ENCODE measurements around the gene FTCD. TPM values are rescaled to one million over a fixed set of nuclear protein-coding genes. Genes with fewer than 3 reads are reported as not detected.
"Not testable (repeated sequence)": the region's sequence is repeated elsewhere in the genome, so short reads cannot be mapped to it uniquely, and the experiment has no call there.

The FTCD gene, protein sequence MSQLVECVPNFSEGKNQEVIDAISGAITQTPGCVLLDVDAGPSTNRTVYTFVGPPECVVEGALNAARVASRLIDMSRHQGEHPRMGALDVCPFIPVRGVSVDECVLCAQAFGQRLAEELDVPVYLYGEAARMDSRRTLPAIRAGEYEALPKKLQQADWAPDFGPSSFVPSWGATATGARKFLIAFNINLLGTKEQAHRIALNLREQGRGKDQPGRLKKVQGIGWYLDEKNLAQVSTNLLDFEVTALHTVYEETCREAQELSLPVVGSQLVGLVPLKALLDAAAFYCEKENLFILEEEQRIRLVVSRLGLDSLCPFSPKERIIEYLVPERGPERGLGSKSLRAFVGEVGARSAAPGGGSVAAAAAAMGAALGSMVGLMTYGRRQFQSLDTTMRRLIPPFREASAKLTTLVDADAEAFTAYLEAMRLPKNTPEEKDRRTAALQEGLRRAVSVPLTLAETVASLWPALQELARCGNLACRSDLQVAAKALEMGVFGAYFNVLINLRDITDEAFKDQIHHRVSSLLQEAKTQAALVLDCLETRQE
- total RNA-seq = 0.10 TPM

DNA sequence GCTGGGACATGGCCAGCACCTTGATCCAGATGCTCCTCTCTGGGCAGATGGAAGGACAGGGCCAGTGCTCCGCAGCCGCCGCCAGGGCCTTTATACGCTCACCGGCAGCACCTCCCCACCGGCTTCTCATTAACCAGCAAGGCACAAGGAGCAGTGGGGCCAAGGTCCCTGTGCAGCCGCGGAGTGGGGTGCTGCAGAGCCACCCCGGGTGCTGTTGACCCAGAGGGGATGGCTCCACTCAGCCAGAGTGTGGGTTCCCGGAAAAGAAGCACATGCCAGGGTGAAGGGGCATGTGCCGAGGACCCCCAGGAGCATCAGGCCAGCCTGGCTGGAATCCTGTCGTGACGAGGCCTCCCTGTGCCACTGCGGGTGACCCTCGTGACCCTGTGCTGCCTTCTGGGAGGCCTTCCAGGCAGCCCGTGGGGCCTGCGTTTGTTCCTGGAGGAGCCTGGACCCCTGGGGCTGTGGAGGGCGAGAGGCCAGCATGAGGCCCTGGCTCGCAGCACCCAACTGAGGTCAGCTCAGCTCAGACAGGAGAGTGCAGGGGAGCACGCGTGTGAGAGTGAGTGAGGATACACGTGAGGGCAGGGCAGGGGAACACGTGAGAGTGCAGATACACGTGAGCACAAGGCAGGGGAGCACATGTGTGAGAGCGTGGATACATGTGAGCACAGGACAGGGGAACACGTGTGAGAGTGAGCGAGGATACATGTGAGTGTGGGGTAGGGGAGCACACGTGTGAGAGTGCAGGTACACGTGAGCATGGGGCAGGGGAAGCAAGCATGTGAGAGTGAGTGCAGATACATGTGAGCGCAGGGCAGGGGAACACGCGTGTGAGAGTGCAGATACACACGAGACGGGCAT lies at the start of gene FTCD:
Gene FTCD (minus strand): TSS at position 66 of the 864 bp plus-strand sequence. CDS start 56 bp downstream, at position 10.
- H3K4me3 ChIP-seq (ENCODE audit: low read length) = no peak within 1 kb of the TSS
- H3K27me3 ChIP-seq (ENCODE audit: insufficient read depth, low read length) = no peaks in the 10 kb centered on the region
- no peaks in the 10 kb centered on the region for H3K4me1 ChIP-seq (ENCODE audit: insufficient read depth, low read length)
- no peaks in the 10 kb centered on the region for H3K9me3 ChIP-seq (ENCODE audit: low read depth, low read length)

- Histone ChIP-seq H3K4me1 (ENCODE audit: insufficient read depth, low read length) (no peaks in the 10 kb centered on the region), H3K9me3 (ENCODE audit: low read depth, low read length) (no peaks in the 10 kb centered on the region), H3K4me3 (ENCODE audit: low read length) (no peak overlapping the region), H3K27me3 (ENCODE audit: insufficient read depth, low read length) (no peaks in the 10 kb centered on the region)
These were observed 49.8 kb upstream of the FTCD start for GRCh38 chr21:46205166-46205565.

GRCh38 chr21:46203203-46203600 lies 47.8 kb upstream of the FTCD start:
- H3K9me3 ChIP-seq (ENCODE audit: low read depth, low read length) = no peaks in the 10 kb centered on the region
- no peaks in the 10 kb centered on the region for H3K4me1 ChIP-seq (ENCODE audit: insufficient read depth, low read length)
- H3K4me3 ChIP-seq (ENCODE audit: low read length) = no peak overlapping the region
- no peaks in the 10 kb centered on the region for H3K27me3 ChIP-seq (ENCODE audit: insufficient read depth, low read length)

DNA sequence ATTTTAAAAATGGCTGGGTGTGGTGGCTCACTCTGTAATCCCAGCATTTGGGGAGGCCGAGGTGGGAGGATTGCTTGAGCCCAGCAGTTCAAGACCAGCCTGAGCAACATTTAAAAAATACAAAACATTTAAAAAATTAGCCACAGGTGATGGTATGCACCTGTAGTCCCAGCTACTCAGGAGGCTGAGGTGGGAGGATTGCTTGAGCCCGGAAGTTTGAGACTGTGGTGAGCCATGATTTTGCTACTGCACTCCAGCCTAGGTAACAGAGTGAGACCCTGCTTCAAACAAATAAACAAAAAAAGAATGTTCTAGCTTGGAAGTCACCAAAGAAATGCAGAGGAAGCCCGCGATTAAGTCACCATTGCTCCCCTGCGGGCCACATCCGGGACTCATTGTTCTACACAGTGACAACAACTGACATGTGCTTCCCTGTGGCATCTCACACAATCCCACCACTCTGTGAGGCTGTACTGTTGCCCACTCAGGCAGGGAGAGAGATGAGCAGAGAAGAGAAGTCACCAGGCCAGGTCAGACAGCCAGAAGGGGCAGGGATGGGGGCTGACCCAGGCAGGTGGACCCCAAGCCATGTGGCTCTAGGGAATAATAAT lies 47.3 kb upstream of the FTCD start:
- Histone ChIP-seq H3K9me3 (ENCODE audit: low read depth, low read length) (no peaks in the 10 kb centered on the region), H3K4me1 (ENCODE audit: insufficient read depth, low read length) (no peaks in the 10 kb centered on the region), H3K27me3 (ENCODE audit: insufficient read depth, low read length) (no peaks in the 10 kb centered on the region), H3K4me3 (ENCODE audit: low read length) (no peak overlapping the region)

GRCh38 chr21:46200877-46201803 lies 45.8 kb upstream of the FTCD start:
- H3K27me3 ChIP-seq (ENCODE audit: insufficient read depth, low read length); H3K9me3 ChIP-seq (ENCODE audit: low read depth, low read length); H3K4me1 ChIP-seq (ENCODE audit: insufficient read depth, low read length); H3K4me3 ChIP-seq (ENCODE audit: low read length): not testable (repeated sequence)

GRCh38 chr21:46199436-46200373 lies 44.3 kb upstream of the FTCD start:
- no peaks in the 10 kb centered on the region for H3K4me1 ChIP-seq (ENCODE audit: insufficient read depth, low read length)
- no peaks in the 10 kb centered on the region for H3K9me3 ChIP-seq (ENCODE audit: low read depth, low read length)
- no peak overlapping the region for H3K4me3 ChIP-seq (ENCODE audit: low read length)
- no peaks in the 10 kb centered on the region for H3K27me3 ChIP-seq (ENCODE audit: insufficient read depth, low read length)

- H3K9me3 ChIP-seq (ENCODE audit: low read depth, low read length) = no peaks in the 10 kb centered on the region
- no peaks in the 10 kb centered on the region for H3K4me1 ChIP-seq (ENCODE audit: insufficient read depth, low read length)
- H3K4me3 ChIP-seq (ENCODE audit: low read length) = no peak overlapping the region
- H3K27me3 ChIP-seq (ENCODE audit: insufficient read depth, low read length) = no peaks in the 10 kb centered on the region
These were observed 41.4 kb upstream of the FTCD start for GRCh38 chr21:46196733-46197132.

DNA sequence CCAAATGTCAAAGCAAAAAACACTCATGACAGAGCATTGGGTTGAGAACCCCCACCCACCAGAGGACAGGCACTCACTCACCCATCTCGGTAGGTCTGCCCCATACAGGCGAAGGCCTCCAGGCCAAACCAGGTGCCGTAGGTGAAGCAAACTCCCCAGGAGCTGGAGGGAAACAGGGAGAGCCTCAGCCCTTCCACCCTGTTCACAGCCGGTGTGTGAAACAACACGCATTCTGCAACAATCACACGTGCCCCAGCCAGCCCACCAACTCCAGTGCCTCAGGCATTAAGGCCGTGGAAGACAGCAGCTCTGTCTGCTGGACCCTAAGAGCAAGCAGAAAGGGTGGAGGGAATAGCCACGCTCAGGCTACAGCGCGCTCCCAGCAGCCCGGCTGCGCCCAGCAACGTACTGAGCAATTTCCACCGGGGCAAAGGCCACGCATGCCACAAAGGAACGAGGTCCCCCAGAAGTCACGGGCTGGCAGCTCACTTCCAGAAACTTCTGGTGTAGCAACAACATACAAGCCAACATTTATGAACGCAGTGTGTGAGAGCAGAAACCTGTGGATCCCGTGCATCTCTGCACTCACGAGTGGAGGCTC lies 40.3 kb upstream of the FTCD start:
- Histone ChIP-seq H3K9me3 (ENCODE audit: low read depth, low read length) (no peaks in the 10 kb centered on the region), H3K4me1 (ENCODE audit: insufficient read depth, low read length) (no peaks in the 10 kb centered on the region), H3K27me3 (ENCODE audit: insufficient read depth, low read length) (no peaks in the 10 kb centered on the region), H3K4me3 (ENCODE audit: low read length) (no peak overlapping the region)

GRCh38 chr21:46194374-46195334 lies 39.3 kb upstream of the FTCD start:
- no peaks in the 10 kb centered on the region for H3K9me3 ChIP-seq (ENCODE audit: low read depth, low read length)
- H3K4me1 ChIP-seq (ENCODE audit: insufficient read depth, low read length) = no peaks in the 10 kb centered on the region
- H3K4me3 ChIP-seq (ENCODE audit: low read length) = no peak overlapping the region
- no peaks in the 10 kb centered on the region for H3K27me3 ChIP-seq (ENCODE audit: insufficient read depth, low read length)

DNA sequence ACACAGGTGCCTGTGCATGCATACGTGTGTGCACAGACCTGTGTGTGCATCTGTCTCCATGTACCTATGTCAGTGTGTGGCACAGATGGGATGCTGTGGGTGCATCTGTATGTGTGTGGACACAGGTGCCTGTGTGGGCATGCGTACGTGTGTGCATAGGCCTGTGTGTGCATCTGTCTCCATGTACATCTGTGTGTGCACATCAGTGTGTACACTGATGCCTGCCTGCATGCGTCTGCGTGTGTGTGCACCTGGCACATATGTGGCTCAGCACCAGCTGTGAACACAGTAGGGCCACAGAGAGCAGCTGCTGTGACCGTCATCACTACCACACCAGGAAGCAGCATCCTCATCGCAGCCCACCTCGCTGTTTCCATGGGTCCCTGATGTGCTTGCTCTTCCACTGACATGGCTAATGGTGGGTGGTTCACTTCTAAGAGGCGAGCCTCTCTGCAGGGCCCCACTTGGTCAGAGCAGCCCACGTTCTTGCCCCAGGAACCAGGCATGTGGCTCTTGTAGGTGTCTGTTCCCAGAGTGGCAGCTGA lies 38.5 kb upstream of the FTCD start:
- no peaks in the 10 kb centered on the region for H3K27me3 ChIP-seq (ENCODE audit: insufficient read depth, low read length)
- H3K4me3 ChIP-seq (ENCODE audit: low read length) = no peak overlapping the region
- no peaks in the 10 kb centered on the region for H3K4me1 ChIP-seq (ENCODE audit: insufficient read depth, low read length)
- no peaks in the 10 kb centered on the region for H3K9me3 ChIP-seq (ENCODE audit: low read depth, low read length)

DNA sequence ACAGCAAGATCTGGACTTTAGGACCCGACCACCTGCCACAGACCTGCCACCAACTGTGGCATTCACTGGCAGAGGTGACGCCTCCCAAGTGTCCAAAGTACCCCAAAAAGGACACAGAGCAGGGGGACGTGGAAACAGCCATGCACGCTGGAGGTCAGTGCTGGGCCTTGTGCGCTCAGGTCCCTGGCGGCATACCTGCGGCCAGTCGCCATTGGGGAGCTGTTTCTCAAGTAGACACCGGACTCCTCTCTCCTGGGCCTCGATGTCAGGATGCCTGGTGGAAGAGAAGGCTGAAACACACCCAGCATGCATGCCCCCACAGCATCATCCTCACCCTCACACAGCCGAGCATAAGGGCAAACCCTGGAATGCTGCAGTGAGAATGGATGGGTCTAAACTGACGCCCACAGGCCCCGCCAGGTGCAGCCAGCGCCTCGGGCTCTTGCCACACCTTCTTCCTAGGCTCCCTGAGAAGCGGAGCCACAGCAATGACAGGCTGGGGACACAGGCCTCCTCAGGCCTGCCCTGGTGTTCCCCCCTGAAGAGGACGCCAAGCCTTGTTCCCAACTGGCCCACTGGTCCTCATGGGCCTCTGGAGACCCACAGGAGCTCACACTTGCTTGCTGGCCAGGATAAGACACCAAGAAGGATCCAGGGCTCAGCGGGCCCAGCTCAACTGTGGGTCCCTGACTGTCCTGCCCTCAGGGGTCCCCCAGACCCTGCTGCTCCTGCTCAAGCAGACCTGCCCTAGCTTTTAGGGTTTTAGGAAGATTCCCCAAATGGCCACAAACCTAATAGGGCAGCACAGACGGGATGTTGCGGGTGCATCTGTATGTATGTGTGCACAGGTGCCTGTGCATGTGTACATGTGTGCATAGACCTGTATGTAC lies 36.6 kb upstream of the FTCD start:
- no peaks in the 10 kb centered on the region for H3K4me1 ChIP-seq (ENCODE audit: insufficient read depth, low read length)
- H3K27me3 ChIP-seq (ENCODE audit: insufficient read depth, low read length) = no peaks in the 10 kb centered on the region
- no peak overlapping the region for H3K4me3 ChIP-seq (ENCODE audit: low read length)
- no peaks in the 10 kb centered on the region for H3K9me3 ChIP-seq (ENCODE audit: low read depth, low read length)

Data from mononuclear cell (primary cell).